ENCODE measurements around the gene CUL4A.
A peak's percentile ranks its signal among the peaks of the same experiment; 100 is the strongest.

Gene CUL4A

DNA sequence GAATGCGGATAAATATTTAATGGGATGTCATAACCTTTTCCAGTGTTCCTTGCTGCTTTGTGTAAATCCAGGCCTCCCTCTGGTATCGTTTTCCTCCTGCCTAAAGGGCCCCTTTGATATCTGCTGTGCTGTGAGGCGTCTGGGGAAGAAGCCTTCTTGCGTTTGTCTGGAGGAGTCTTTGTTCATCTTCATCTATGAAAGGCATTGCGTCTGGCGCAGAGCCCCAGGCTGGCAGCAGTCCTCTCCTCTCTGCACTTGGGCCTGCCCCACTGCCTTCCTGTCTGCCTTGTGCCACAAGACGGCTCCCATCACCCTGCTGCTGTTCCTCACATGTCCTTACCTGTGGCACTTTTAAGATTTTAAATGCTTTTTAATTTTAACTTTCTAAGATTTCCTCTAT, 41.2 kb upstream of the CUL4A start:
- Histone ChIP-seq H3K4me1 (ENCODE audit: control insufficient read depth, insufficient read depth, low read length) (no peaks in the 10 kb centered on the region), H3K27me3 (replicated peaks; ENCODE audit: control insufficient read depth, insufficient read depth, low read length) (no peaks in the 10 kb centered on the region), H3K36me3 (ENCODE audit: control insufficient read depth, insufficient read depth, low read length, severe bottlenecking) (peaks cover 26% of the 10 kb centered on the region), H3K9ac (ENCODE audit: low read length) (no peak overlapping the region), H3K4me3 (ENCODE audit: low read length) (no peak overlapping the region), H3K9me3 (ENCODE audit: control insufficient read depth, low read length) (peaks cover 4% of the 10 kb centered on the region)
- DNase-seq (ENCODE audit: low read depth), result no peak

DNA sequence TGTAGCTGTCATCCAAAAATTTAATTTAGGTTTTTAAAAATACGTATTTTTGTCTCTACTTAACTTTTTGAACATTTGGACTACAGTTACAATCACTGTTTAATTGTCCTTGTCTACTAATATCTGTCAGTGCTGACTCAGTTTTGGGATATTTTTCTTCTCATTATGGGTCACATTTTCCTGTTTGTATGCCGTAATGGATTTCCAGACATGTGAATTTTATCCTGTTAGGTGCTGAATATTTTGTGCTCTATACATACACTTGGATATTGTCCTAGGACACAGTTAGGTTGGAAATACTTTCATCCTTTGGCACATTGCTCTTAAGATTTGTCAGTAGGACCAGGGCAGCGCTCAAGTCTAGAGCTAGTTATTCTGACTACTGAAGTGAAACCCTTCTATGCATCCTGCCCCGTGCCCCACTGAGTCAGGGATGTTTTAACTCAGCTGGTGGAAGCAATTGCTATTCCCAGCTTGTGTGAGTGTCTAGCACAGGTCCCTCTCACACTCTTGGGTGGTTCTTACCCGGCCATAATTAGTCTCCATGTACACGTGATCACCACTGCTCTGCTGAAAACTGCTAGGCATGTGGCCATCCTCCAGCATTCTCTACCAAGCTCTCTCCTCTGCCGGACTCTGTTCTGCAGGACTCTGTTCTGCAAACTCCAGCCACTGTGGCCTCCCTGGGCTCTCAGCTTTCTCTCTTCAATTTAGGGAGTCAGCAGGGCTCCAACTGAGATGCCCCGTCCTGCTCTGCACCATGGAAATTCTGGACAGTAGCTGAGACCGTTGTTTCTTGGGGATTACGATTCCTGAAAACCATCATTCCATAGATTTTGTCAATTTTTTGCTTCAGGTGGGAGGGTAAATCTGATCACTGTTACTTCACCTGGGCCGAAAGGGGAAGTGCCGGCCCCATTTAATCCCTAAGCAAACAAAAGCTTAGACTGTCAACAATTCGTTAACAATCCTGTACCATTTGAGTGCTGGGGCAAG, 39.8 kb upstream of the CUL4A start:
- Histone ChIP-seq H3K9me3 (ENCODE audit: control insufficient read depth, low read length) (peaks cover 4% of the 10 kb centered on the region), H3K9ac (ENCODE audit: low read length) (no peak overlapping the region), H3K27me3 (replicated peaks; ENCODE audit: control insufficient read depth, insufficient read depth, low read length) (no peaks in the 10 kb centered on the region), H3K4me1 (ENCODE audit: control insufficient read depth, insufficient read depth, low read length) (no peaks in the 10 kb centered on the region), H3K36me3 (ENCODE audit: control insufficient read depth, insufficient read depth, low read length, severe bottlenecking) (peaks cover 35% of the 10 kb centered on the region), H3K4me3 (ENCODE audit: low read length) (no peak overlapping the region)
- no peak for DNase-seq (ENCODE audit: low read depth)

DNA sequence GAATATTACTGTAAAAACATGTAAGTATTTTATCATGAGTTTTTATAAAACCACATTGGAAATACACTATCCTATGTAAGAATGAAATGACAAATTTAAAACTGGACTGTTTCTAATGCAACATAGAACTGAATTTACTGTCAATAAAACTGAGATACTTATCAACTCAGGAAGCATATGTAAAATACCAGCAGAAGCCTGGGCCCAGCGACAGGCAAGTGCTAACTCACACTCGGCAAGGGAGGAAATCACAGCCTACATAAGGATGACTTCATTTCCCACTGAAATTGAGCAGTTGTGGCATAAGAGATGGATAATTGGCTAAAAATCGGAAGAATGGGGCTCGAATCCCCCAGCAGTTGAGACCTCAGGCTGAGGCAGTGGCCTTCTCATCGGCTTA, 38.9 kb upstream of the CUL4A start:
- peaks cover 44% of the 10 kb centered on the region for H3K36me3 ChIP-seq (ENCODE audit: control insufficient read depth, insufficient read depth, low read length, severe bottlenecking)
- H3K4me3 ChIP-seq (ENCODE audit: low read length), result no peak overlapping the region
- H3K9ac ChIP-seq (ENCODE audit: low read length), result no peak overlapping the region
- peaks cover 4% of the 10 kb centered on the region for H3K9me3 ChIP-seq (ENCODE audit: control insufficient read depth, low read length)
- H3K27me3 ChIP-seq (replicated peaks; ENCODE audit: control insufficient read depth, insufficient read depth, low read length), result no peaks in the 10 kb centered on the region
- no peak for DNase-seq (ENCODE audit: low read depth)
- H3K4me1 ChIP-seq (ENCODE audit: control insufficient read depth, insufficient read depth, low read length), result no peaks in the 10 kb centered on the region

DNA sequence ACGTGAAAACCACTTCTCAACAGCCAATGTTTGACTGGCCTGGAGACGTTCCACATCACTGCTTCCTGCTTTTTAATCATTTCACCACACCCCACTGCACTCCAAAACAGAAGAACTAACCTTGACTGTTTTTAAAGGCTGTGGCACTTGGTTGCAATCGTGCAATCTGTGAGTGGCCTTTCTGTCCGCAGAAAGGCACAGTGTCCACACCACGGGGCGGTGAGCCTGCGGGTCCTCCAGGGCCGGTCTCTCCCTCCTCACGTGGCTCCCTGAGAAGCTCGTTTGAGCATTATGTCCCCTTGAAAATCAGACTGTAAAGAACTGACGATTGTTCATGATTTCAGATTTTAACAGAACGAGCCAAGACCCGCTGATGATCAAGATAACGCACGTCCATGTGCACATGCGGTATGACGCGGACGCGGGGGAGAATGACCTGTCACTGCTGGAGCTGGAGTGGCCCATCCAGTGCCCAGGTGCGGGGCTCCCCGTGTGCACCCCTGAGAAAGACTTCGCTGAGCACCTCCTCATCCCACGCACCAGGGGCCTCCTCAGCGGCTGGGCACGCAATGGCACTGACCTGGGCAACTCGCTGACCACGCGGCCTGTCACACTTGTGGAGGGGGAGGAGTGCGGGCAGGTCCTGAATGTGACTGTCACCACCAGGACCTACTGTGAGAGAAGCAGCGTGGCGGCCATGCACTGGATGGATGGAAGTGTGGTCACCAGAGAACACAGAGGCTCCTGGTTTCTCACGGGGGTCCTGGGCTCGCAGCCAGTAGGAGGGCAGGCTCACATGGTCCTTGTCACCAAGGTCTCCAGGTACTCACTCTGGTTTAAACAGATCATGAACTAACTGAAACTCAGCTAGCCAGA, 37.9 kb upstream of the CUL4A start:
- no peaks in the 10 kb centered on the region for H3K4me1 ChIP-seq (ENCODE audit: control insufficient read depth, insufficient read depth, low read length)
- H3K9ac ChIP-seq (ENCODE audit: low read length), result no peak overlapping the region
- H3K4me3 ChIP-seq (ENCODE audit: low read length), result no peak overlapping the region
- peaks cover 54% of the 10 kb centered on the region for H3K36me3 ChIP-seq (ENCODE audit: control insufficient read depth, insufficient read depth, low read length, severe bottlenecking)
- no peak for DNase-seq (ENCODE audit: low read depth)
- peaks cover 4% of the 10 kb centered on the region for H3K9me3 ChIP-seq (ENCODE audit: control insufficient read depth, low read length)
- no peaks in the 10 kb centered on the region for H3K27me3 ChIP-seq (replicated peaks; ENCODE audit: control insufficient read depth, insufficient read depth, low read length)

DNA sequence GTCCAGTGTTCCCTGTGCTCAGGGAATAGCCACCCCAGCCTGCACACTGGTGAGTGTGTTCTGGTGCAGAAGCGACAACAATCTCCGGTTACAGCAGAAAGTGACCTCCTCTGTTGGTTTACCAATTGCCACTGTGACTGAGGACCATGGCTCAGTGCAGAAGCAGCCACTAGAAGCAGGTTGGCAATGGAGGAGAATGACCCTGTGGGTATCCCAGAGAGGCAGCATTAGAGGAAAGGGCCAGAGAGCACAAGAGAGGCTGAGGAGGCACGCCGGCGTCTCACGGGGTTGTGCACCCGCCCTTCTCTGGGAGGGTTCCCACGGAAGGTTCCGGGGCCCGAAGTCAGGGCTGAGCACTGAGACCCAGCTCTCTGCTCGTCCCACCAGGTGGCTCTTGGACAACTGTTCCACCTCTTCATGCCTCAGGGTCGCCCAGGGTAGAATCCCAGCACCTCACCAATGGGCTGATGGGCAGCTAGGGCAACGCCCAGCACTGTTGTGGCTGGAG, 36.9 kb upstream of the CUL4A start:
- Histone ChIP-seq H3K27me3 (replicated peaks; ENCODE audit: control insufficient read depth, insufficient read depth, low read length) (no peaks in the 10 kb centered on the region), H3K36me3 (ENCODE audit: control insufficient read depth, insufficient read depth, low read length, severe bottlenecking) (peaks cover 62% of the 10 kb centered on the region), H3K9me3 (ENCODE audit: control insufficient read depth, low read length) (peaks cover 4% of the 10 kb centered on the region), H3K4me1 (ENCODE audit: control insufficient read depth, insufficient read depth, low read length) (no peaks in the 10 kb centered on the region), H3K4me3 (ENCODE audit: low read length) (no peak overlapping the region), H3K9ac (ENCODE audit: low read length) (no peak overlapping the region)
- DNase-seq (ENCODE audit: low read depth), result no peak

DNA sequence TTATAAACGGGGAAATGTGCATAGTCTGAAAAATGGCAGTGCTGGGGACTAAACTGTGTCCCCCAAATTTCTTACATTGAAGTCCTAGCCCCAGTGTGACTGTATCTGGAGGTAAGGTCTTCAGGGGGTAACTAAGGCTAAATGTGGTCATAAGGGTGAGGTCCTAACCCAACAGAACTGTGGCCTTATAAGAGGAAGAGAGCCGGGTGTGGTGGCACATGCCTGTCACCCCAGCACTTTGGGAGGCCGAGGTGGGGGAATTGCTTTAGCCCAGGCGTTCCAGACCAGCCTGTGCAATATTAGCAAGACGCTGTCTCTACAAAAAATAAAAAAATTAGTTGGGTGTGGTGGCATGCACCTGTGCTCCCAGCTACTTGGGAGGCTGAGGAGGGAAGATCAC, 33.1 kb upstream of the CUL4A start:
- Histone ChIP-seq H3K4me3 (ENCODE audit: low read length) (no peak overlapping the region), H3K36me3 (ENCODE audit: control insufficient read depth, insufficient read depth, low read length, severe bottlenecking) (peaks cover 91% of the 10 kb centered on the region), H3K9ac (ENCODE audit: low read length) (no peak overlapping the region), H3K9me3 (ENCODE audit: control insufficient read depth, low read length) (no peaks in the 10 kb centered on the region), H3K27me3 (replicated peaks; ENCODE audit: control insufficient read depth, insufficient read depth, low read length) (no peaks in the 10 kb centered on the region), H3K4me1 (ENCODE audit: control insufficient read depth, insufficient read depth, low read length) (no peaks in the 10 kb centered on the region)
- no peak for DNase-seq (ENCODE audit: low read depth)

DNA sequence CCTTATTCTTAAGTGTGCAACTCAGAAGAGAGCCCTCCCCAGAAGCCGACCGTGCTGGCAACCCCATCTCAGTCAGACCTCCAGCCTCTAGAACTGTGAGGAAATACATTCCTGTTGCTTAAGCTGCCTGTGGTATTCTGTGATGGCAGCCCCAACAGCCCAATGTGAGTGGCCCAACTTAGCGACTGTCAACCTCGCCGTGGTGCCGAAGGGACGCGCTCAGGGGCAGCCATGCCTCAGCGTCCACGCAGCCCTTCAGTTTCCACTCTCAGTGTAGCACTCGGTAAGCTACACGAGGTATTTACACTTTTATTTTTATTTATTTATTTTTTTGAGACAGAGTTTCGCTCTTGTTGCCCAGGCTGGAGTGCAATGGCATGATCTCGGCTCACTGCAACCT, 32.6 kb upstream of the CUL4A start:
- no peaks in the 10 kb centered on the region for H3K9me3 ChIP-seq (ENCODE audit: control insufficient read depth, low read length)
- H3K4me3 ChIP-seq (ENCODE audit: low read length), result no peak overlapping the region
- H3K27me3 ChIP-seq (replicated peaks; ENCODE audit: control insufficient read depth, insufficient read depth, low read length), result no peaks in the 10 kb centered on the region
- H3K36me3 ChIP-seq (ENCODE audit: control insufficient read depth, insufficient read depth, low read length, severe bottlenecking), result peaks cover 89% of the 10 kb centered on the region
- no peak for DNase-seq (ENCODE audit: low read depth)
- no peak overlapping the region for H3K9ac ChIP-seq (ENCODE audit: low read length)
- no peaks in the 10 kb centered on the region for H3K4me1 ChIP-seq (ENCODE audit: control insufficient read depth, insufficient read depth, low read length)

DNA sequence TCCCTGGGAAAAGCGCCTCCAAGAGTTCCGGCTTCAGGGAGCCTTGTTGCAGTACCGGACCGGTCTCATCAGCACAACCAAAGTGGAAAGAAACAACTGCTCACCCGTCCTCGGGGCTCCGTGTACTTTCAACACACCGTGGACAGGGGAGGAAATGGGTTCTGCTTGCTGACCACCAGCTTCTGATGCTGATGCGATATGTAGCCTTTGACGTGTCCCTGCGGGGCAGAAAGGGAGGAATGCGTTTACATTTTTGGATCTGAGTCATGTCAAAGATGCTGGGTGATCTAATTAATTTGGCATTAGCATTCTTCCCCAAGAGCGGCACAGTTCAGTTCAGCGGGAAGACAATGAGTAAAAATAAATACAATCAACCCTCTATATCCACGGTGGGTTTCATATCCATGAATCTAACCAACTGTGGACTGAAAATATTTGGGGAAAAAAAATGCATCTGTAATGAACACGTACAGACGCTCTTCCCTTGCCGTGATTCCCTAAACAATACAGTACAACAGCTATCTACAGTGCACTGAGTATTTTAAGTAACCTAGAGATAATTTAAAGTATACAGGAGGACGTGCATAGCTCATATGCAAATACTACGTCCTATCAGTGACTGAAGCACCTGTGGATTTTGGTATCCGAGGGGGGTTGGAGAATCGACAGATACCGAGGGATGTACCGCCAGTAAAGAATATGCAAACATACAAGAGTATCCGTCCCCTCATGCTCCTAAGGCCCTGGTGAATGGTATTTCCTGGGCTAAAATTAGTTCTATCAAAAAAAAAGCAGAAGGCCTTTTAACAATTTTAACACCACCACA, 31.1 kb upstream of the CUL4A start:
- H3K36me3 ChIP-seq (ENCODE audit: control insufficient read depth, insufficient read depth, low read length, severe bottlenecking), result peaks cover 87% of the 10 kb centered on the region
- DNase-seq (ENCODE audit: low read depth), result peak; percentile 90
- no peak overlapping the region for H3K4me3 ChIP-seq (ENCODE audit: low read length)
- no peaks in the 10 kb centered on the region for H3K4me1 ChIP-seq (ENCODE audit: control insufficient read depth, insufficient read depth, low read length)
- no peaks in the 10 kb centered on the region for H3K9me3 ChIP-seq (ENCODE audit: control insufficient read depth, low read length)
- no peaks in the 10 kb centered on the region for H3K27me3 ChIP-seq (replicated peaks; ENCODE audit: control insufficient read depth, insufficient read depth, low read length)
- H3K9ac ChIP-seq (ENCODE audit: low read length), result no peak overlapping the region

DNA sequence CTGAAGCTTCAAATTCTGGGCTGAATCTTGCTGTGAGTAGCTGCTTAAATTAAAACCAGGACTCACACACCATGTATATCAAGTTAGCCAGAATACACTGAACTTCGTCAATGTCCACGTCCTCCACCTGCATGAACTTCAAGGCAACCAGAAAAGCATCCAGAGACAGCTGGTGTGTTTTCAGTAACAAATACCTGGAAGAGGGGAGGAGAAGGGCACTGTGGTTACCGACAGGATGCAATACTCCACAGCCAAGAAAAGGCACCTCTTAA, 30.6 kb upstream of the CUL4A start:
- DNase-seq (ENCODE audit: low read depth), result no peak

DNA sequence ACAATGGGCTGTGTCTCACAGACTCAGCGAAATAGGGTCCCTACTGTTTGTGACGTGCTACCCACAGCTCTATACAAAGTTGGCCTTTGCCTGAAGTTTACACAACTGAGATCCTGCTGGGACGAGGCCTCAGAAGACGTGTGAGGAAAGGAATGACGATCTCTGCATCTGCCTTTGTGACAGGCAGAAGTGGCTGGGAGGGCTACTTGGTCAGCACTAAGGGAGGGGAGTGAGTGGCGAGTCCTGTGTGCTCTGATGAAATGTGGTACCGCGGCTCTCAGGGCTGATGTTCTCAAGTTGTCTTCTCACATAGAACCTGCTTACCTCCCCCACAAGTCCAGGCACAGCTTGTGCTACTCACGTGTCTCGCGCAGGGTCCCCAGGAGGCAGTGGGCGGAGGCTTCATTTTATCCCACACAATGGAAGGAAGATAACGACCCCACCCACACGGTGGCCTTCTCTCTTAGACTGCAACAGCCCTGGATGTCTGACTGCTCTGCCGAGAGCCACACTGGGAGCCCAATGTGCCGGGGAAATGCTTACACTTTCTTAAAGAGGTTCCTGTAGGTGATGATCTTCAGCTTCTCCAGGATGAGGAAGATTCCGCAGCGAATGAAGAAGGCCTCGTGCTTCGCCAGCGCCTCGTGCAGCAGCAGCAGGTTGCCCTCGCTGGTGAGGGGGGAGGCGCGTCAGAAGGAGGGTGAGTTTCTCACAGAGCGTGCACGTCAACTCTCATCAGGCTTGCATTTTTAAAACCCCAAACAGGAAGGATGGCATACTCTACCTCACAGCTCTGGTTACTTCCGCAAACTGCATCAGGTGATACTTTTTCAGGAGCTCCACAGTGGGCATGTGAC, 29.8 kb upstream of the CUL4A start:
- Histone ChIP-seq H3K9ac (ENCODE audit: low read length) (no peak overlapping the region), H3K27me3 (replicated peaks; ENCODE audit: control insufficient read depth, insufficient read depth, low read length) (no peaks in the 10 kb centered on the region), H3K4me1 (ENCODE audit: control insufficient read depth, insufficient read depth, low read length) (no peaks in the 10 kb centered on the region), H3K9me3 (ENCODE audit: control insufficient read depth, low read length) (no peaks in the 10 kb centered on the region), H3K36me3 (ENCODE audit: control insufficient read depth, insufficient read depth, low read length, severe bottlenecking) (peaks cover 90% of the 10 kb centered on the region), H3K4me3 (ENCODE audit: low read length) (no peak overlapping the region)
- DNase-seq (ENCODE audit: low read depth), result no peak

More for the DNA sequence above, 30.6 kb upstream of the CUL4A start:
- Histone ChIP-seq H3K4me1 (ENCODE audit: control insufficient read depth, insufficient read depth, low read length) (no peaks in the 10 kb centered on the region), H3K27me3 (replicated peaks; ENCODE audit: control insufficient read depth, insufficient read depth, low read length) (no peaks in the 10 kb centered on the region), H3K4me3 (ENCODE audit: low read length) (no peak overlapping the region), H3K9ac (ENCODE audit: low read length) (no peak overlapping the region), H3K36me3 (ENCODE audit: control insufficient read depth, insufficient read depth, low read length, severe bottlenecking) (peaks cover 89% of the 10 kb centered on the region), H3K9me3 (ENCODE audit: control insufficient read depth, low read length) (no peaks in the 10 kb centered on the region)

All from adipocyte (in vitro differentiated cells).